Stimulated activated CD4-positive, alpha-beta T cell treated with anti-CD3 and anti-CD28 coated beads, Interleukin-1b, Interleukin-23, amount 100 ng/mL, for 48 hours (primary cell): ENCODE results near the gene MSL2.
"Not testable (repeated sequence)": the region's sequence is repeated elsewhere in the genome, so short reads cannot be mapped to it uniquely, and the experiment has no call there.

Source experiments
- DNase-seq: peaks from one replicate; pipeline ENCODE4 v3.0.0-alpha.2; 2020

The MSL2 gene

GRCh38 chr3:136192831-136193230 lies 3.3 kb downstream of the MSL2 start:
- no peak for DNase-seq

- DNase-seq: not testable (repeated sequence)
Observed at GRCh38 chr3:136192195-136192594, 3.9 kb downstream of the MSL2 start.

GRCh38 chr3:136189859-136190617 lies 6.1 kb downstream of the MSL2 start:
- no peak for DNase-seq

GRCh38 chr3:136189043-136189442 lies 7.1 kb downstream of the MSL2 start:
- no peak for DNase-seq

DNA sequence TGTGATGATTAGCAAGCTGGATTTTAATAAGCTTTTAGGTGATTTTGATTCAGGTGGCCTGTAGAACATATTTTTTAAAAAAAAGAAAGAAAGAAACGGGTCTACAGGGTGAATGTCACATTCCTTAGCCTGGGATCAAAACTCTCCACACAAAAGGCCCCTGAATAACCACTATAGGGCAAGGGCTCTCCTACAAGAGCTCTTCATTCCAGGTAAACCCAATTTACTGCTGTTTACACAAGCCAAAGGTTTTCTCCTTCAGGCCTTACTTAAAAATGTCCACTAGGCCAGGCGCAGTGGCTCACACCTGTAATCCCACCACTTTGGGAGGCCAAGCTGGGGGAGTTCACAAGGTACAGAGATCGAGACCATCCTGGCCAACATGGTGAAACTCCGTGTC lies 8.3 kb downstream of the MSL2 start:
- no peak for DNase-seq

DNA sequence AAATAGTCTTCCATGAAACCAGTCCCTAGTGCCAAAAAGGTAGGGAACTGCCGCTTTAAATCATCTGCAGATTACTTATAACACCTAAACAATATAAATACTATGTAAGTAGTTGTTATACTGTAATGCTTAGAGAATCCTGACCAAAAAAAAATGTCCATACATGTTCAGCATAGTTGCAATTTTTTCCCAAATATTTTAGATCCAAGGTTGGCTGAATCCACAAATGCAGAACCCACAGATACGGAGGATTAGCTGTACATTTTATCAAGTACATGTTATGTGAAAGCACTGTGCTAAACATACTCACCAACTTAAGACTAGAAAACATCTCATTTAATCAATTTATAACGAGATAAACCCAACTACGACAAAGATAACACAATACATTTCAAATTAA lies 9.3 kb downstream of the MSL2 start:
- DNase-seq: no peak

GRCh38 chr3:136186344-136186743 lies 9.8 kb downstream of the MSL2 start:
- DNase-seq: no peak

DNA sequence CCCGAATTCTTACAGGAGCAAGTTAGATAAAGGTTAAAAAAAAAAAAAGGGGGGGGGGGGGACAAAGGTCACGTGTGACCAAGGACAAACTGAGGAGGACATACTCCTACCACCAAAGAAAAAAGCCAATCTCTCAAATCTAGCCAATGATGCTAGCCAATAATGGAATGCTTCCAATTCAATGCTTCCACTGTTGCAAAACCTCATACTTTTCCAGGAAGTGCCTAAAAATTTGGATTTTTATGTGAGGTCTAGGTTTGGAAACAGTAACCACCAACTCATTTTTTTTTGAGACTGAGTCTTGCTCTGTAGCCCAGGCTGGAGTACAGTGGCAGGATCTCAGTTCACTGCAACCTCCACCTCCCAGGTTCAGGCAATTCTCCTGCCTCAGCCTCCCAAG lies 11.4 kb downstream of the MSL2 start:
- no peak for DNase-seq

DNA sequence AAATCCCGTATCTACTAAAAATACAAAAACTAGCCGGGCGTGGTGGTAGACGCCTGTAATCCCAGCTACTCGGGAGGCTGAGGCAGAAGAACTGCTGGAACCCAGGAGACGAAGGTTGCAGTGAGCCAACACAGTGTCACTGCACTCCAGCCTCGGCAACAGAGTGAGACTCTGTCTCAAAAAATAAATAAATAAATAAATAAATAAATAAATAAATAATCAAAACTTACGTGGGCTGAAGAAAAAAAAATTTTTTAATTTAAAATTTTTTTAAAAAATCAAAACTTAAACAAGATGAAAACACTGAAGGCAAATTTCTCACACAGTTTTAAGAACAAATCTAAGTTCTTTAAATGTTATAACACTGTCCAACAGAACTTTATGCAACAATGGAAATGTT lies 14.4 kb downstream of the MSL2 start:
- no peak for DNase-seq

GRCh38 chr3:136177876-136178275 lies 18.3 kb downstream of the MSL2 start:
- DNase-seq: no peak

GRCh38 chr3:136173939-136174490 lies 22.1 kb downstream of the MSL2 start:
- no peak for DNase-seq

DNA sequence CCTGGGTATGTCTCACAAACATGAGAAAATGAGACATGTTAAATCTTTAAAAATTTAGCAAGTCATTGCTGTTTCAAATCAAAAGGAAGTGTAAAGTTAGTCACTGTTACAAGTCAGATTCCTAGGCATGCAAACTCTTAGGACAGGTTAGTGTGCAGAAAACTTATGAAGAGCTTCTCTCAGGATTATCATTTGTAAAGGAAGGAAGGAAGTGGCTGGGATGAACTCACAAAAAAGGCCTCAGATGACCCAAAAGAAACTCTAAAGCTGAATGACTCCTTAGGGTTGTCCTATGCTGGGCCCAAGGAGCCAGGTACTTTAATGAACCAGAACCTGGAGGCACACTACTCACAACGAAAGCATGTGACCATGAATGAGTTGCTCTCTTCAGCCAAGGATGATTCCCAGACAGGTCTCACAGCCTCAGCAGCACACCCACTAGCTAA lies 25.0 kb downstream of the MSL2 start:
- peak; percentile 31 for DNase-seq

- DNase-seq: not testable (repeated sequence)
Observed at GRCh38 chr3:136168236-136168635, 27.9 kb downstream of the MSL2 start.

- DNase-seq: no peak
Observed at GRCh38 chr3:136166507-136166906, 29.6 kb downstream of the MSL2 start.

DNA sequence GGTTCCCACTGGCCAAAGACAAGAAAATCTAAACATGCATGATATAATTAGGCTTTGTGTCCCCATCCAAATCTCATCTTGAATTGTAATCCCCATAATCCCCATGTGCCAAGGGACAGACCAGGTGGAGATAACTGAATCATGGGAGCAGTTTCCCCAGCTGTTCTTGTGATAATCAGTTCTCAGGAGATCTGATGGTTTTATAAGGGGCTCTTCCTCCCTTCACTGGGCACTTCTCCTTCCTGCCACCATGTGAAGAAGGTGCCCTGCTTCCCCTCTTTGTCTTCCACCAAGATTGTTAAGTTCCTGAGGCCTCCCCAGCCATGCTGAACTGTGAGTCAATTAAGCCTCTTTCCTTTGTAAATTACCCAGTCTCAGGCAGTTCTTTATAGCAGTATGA lies 32.5 kb downstream of the MSL2 start:
- DNase-seq: not testable (repeated sequence)

GRCh38 chr3:136162322-136162721 lies 33.8 kb downstream of the MSL2 start:
- DNase-seq: no peak

- DNase-seq: no peak
Observed at GRCh38 chr3:136161516-136161915, 34.6 kb downstream of the MSL2 start.

GRCh38 chr3:136152963-136153362 lies 43.2 kb downstream of the MSL2 start:
- no peak for DNase-seq

DNA sequence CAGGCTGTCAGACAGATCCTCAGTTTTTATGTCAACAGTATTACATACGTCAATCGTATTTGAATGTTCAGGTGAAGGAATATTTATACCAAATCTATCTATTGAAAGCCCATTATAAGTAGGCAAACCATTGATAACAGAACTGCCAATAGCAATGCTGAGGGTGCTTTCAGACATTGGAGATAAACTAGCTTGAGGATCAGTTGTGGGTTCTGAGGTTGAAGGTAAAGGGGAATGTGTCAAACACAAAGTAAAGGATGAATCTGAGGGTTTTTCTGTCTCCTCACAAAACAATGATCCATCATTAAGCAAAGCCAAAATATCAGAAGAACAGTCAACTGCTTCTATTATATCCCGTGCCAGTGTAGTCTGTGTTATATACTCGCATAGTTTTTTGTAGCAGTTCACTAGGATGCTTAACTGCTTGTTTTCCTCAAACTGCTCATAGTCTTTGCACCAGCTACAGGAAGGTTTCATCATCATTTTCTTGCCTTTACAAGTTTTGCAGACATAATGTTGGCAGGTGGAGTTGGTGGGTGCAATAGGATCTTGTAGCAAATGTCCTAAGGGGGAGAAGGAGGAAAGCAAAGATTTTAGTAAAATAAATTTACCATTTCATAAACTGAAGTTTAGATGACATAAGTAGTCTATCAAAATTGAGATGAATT lies 43.8 kb downstream of the MSL2 start:
- no peak for DNase-seq

DNA sequence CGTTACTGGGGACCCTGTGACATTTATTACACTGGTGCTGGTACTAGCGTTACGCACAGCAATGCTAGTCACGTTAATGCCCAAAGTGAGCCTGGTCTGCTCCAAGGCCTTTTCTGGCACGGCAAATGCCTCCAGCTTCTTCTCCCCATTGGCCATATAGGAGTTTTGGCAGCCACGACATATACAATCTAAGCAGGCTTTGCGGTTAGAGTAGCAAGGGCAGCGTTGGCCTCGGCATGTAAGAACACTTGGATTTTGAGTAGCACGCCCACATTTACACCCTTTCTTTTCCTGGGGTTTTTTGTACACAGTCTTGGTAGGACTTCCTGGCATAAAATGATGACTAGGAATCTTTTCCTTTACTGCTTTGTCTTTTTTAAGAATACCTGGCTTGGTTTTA lies 44.9 kb downstream of the MSL2 start:
- no peak for DNase-seq

DNA sequence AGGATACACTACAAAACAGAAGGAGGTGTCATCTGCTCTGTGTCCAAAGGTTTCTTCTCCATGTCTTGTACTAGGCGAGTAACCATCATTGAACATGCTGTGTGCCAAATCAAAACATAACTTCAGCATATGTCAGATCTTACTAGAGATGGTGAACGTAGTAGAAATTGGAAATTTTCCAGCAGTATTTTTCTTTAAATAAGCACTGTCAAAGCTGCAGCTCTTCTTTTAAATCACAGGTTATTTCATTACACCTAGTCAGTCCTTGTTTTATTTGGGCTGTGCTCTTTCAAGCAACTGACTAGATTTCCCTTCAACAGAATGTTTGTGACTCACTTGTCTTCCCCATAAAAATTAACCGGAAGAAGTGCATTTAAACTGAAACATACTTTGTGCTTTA lies 46.5 kb downstream of the MSL2 start:
- DNase-seq: no peak

DNA sequence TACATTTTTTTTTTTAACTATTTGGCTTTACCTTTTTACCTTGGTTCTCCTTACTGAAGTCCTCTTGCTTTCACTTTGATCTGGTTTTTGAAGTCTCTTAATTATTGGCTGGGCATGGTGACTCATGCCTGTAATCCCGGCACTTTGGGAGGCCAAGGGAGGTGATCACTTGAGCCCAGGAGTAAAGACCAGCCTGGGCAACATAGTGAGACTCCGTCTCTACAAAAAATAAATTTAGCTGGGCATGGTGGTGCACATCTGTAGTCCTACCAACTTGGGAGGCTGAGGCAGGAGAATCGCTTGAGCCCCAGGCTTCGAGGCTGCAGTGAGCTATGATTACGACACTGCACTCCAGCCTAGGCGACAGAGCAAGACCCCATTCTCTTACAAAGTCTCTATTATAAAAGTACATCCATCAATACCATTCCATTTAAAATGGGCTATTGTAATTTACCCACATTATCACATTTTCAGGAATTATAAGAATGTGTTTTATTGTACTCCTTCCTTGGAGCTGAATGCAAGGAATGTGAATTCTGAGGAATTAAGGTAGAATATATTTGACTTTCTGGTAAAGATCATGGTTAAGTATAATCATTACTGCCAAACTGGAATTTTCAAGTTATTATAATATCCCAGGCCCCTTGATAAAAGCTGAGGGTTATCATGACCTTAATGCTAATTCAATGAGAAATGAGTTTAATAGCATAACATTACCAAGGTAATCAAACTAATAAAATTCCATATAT lies 49.0 kb downstream of the MSL2 start:
- no peak for DNase-seq

DNA sequence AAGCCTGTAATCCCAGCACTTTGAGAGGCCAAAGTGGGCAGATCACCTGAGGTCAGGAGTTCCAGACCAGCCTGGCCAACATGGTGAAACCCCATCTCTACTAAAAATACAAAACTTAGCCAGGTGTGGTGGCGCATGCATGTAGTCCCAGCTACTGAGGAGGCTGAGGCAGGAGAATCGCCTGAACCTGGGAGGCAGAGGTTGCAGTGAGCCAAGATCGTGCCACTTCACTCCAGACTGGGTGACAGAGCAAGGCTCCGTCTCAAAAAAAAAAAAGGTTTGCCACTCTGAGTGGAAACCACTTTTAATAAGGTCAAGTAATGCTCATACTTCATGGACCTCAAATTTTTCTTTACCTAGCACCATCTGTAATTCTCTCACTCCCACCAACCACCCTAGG lies 51.7 kb downstream of the MSL2 start:
- DNase-seq: not testable (repeated sequence)

DNA sequence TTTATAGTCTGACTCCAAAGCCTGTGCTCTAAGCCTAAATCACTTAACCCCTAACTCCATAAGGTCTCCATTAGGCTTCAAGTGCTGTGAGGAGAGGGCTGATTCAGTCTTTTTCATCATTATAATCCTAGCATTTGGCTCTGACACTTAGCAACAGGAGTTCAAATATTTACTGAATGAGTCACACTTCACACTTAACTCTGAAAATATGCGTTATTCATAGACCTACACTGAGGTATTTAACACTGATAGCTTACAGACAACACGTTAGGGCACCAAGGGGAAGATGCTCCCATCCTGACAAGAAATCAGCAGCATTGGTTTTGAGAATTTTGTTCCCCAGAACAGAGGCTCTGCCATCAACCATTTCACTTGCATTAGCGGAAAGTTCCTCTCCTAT lies 53.5 kb downstream of the MSL2 start:
- no peak for DNase-seq
